ENCODE measurements around the gene IL1RAPL1. TPM values are rescaled to one million over a fixed set of nuclear protein-coding genes. Genes with fewer than 3 reads are reported as not detected.

The IL1RAPL1 gene
- total RNA-seq, 3 donors from 2014 or later = 0.34 to 0.79 TPM; not detected in 1

DNA sequence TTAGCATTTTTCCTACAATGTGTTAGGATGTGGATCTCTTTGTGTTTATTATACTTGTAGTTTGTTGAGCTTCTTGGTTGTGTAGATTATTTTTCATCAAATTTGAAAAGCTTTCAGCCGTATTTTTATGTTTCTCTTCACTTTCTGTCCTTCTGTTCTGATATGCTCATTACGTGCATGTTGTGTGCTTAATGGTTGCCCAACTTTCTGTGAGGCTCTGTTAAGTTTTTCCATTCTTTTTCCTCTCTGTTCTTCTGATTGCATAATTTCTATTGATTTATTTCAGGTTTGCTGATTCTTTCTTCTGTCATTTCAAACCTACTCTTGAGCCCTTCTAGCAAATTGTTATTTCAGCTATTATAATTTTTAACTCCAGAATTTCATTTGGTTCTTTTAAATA, 478.2 kb downstream of the IL1RAPL1 start:
- no peaks in the 10 kb centered on the region for H3K9me3 ChIP-seq
- no peak for ATAC-seq
- intact Hi-C loops (cut with DNase I, micrococcal nuclease) = no loop called here
- H3K4me1 ChIP-seq (ENCODE audit: low read depth) = no peaks in the 10 kb centered on the region
- no peaks in the 10 kb centered on the region for H3K36me3 ChIP-seq (ENCODE audit: low read depth)
- DNase-seq = no peak
- no peak for TF ChIP-seq CTCF (IDR thresholded peaks at IDR 0.05)
- H3K4me3 ChIP-seq = no peak overlapping the region

DNA sequence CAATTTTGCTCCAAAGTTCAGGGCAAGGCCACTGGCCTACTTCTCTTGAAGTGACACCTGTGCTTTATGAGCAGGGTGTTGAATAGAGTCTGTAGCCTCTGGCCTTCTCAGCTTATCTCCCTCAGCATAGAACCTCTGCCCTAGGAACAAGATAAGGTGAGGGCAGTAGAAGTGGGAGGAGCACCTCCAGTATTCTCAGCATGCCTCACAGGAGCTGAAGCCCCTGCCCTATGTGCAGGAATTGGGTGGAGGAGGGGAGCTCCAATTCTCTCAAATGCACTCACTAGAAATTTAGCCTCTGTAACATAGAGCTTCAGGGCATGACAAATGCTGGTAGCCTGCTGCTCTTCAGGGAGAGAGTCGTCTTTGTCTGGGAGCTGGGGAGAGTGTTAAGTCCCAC, 479.3 kb downstream of the IL1RAPL1 start:
- ATAC-seq = no peak
- intact Hi-C loops (cut with DNase I, micrococcal nuclease) = no loop called here

GRCh38 chrX:29067351-29067750, 480.1 kb downstream of the IL1RAPL1 start:
- H3K9me3 ChIP-seq = no peaks in the 10 kb centered on the region
- intact Hi-C loops (cut with DNase I, micrococcal nuclease) = no loop called here
- no peak for ATAC-seq

More for the DNA sequence above, 479.3 kb downstream of the IL1RAPL1 start:
- no peak for TF ChIP-seq CTCF (IDR thresholded peaks at IDR 0.05)
- Histone ChIP-seq H3K9me3 (no peaks in the 10 kb centered on the region), H3K36me3 (ENCODE audit: low read depth) (no peaks in the 10 kb centered on the region), H3K4me1 (ENCODE audit: low read depth) (no peaks in the 10 kb centered on the region), H3K4me3 (no peak overlapping the region)
- DNase-seq = no peak

DNA sequence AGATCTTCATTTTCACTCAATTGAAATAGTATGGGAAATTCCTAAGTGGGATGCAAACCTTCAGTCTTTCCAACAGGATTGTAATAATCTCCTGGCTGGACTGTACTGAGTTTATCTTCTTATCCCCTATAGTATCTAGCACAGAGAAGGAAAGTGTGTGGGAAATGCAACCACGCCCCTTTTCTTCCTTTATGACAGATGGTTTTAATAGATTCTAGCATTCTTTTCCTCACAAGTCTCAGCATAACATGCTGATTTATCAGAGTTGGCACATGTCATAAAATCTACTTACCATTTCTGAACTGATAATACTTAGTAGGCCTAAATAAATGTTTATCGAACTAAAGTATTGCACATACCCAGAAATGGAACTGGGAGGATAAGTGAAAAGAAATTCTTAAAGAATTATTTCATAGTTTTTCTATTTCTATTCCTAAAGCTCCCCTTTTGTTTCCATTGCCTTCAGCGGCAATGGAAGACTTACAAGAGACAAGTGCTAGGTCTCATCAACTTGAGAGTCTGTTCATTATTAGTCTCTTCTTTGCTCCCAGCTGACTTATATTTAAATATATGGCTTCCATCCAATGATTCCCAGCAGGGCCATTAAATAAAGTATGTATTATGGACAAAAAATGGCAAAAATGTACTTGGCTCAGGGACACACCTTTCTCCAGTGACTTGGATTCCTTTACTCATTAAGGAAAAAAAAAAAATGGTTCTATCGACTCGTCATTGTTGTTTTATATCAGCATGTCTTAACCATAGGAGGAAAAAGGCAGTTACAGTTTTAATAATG, 484.5 kb downstream of the IL1RAPL1 start:
- H3K4me3 ChIP-seq = no peak overlapping the region
- DNase-seq (no peak), ATAC-seq (no peak)
- no peaks in the 10 kb centered on the region for H3K4me1 ChIP-seq (ENCODE audit: low read depth)
- no peaks in the 10 kb centered on the region for H3K9me3 ChIP-seq
- intact Hi-C loops (cut with DNase I, micrococcal nuclease) = no loop called here
- H3K36me3 ChIP-seq (ENCODE audit: low read depth) = no peaks in the 10 kb centered on the region
- no peak for TF ChIP-seq CTCF (IDR thresholded peaks at IDR 0.05)

More at GRCh38 chrX:29067351-29067750, 480.1 kb downstream of the IL1RAPL1 start:
- no peak for TF ChIP-seq CTCF (IDR thresholded peaks at IDR 0.05)
- H3K36me3 ChIP-seq (ENCODE audit: low read depth) = no peaks in the 10 kb centered on the region
- DNase-seq = no peak
- no peaks in the 10 kb centered on the region for H3K4me1 ChIP-seq (ENCODE audit: low read depth)
- H3K4me3 ChIP-seq = no peak overlapping the region

- no peak for TF ChIP-seq CTCF (IDR thresholded peaks at IDR 0.05)
- H3K4me1 ChIP-seq (ENCODE audit: low read depth) = no peaks in the 10 kb centered on the region
- ATAC-seq = no peak
- H3K36me3 ChIP-seq (ENCODE audit: low read depth) = no peaks in the 10 kb centered on the region
- DNase-seq = no peak
- intact Hi-C loops (cut with DNase I, micrococcal nuclease) = no loop called here
- no peaks in the 10 kb centered on the region for H3K9me3 ChIP-seq
- H3K4me3 ChIP-seq = no peak overlapping the region
These were observed 495.3 kb downstream of the IL1RAPL1 start for GRCh38 chrX:29082558-29082957.

Data from mucosa of descending colon (tissue), 3 donors.